Liver (tissue), 9 donors: ENCODE measurements around the gene DEFB124. TPM values are rescaled to one million over a fixed set of nuclear protein-coding genes. Genes with fewer than 3 reads are reported as not detected.
"Not testable (repeated sequence)": the region's sequence is repeated elsewhere in the genome, so short reads cannot be mapped to it uniquely, and the experiment has no call there.

Experiments used
- DNase-seq: peaks from one replicate; pipeline ENCODE4 v3.0.0-alpha.2; 2017; ENCODE audit warnings: low spot score
- H3K27ac ChIP-seq, 2 donors: one replicate each; pipeline ENCODE4 v1.7.0; 2013; ENCODE audit warnings: inconsistent platforms in 2 of 2, low read length in 2 of 2, control low read depth in 1 of 2, low read depth in 1 of 2, mild to moderate bottlenecking in 1 of 2
- H3K27me3 ChIP-seq, 4 donors: one replicate each; pipeline versions ENCODE4 v1.6.1 to v1.7.0; 2013; ENCODE audit warnings: low read length in 3 of 4, inconsistent platforms in 1 of 4, mild to moderate bottlenecking in 1 of 4, moderate library complexity in 1 of 4; ENCODE audit not compliant: control insufficient read depth in 4 of 4, insufficient read depth in 4 of 4
- H3K36me3 ChIP-seq, 4 donors: one replicate each; pipeline versions ENCODE4 v1.6.1 to v1.7.0; 2013; ENCODE audit warnings: low read length in 3 of 4, mild to moderate bottlenecking in 3 of 4, low read depth in 1 of 4, moderate library complexity in 1 of 4; ENCODE audit not compliant: control insufficient read depth in 4 of 4, insufficient read depth in 3 of 4
- H3K4me1 ChIP-seq, 4 donors: one replicate each; pipeline versions ENCODE4 v1.6.1 to v1.7.0; 2013; ENCODE audit warnings: low read length in 3 of 4, mild to moderate bottlenecking in 3 of 4, moderate library complexity in 1 of 4; ENCODE audit not compliant: control insufficient read depth in 4 of 4, insufficient read depth in 4 of 4
- H3K4me3 ChIP-seq, 3 donors: one replicate each; pipeline versions ENCODE4 v1.6.1 to v1.7.0; 2013; ENCODE audit warnings: low read length in 3 of 3, control low read depth in 1 of 3, low read depth in 1 of 3, mild to moderate bottlenecking in 1 of 3
- H3K9ac ChIP-seq, 2 donors: one replicate each; pipeline ENCODE4 v1.7.0; 2013; ENCODE audit warnings: low read length in 2 of 2, mild to moderate bottlenecking in 2 of 2, moderate library complexity in 2 of 2, control low read depth in 1 of 2, low read depth in 1 of 2
- H3K9me3 ChIP-seq, 4 donors: one replicate each; pipeline versions ENCODE4 v1.6.1 to v1.7.0; 2013; ENCODE audit warnings: low read length in 3 of 4; ENCODE audit not compliant: control insufficient read depth in 4 of 4
- ATF3 ChIP-seq: IDR thresholded peaks from 2 replicates; pipeline ENCODE4 v1.6.1; 2016; ENCODE audit warnings: antibody characterized with exemption
- CTCF ChIP-seq: fragments of 150-350 bp; IDR thresholded peaks from 2 replicates; pipeline ENCODE4 v1.5.1; 2017; ENCODE audit warnings: improper control_type of control experiment, low read depth, low read length; ENCODE audit not compliant: missing input control
- EGR1 ChIP-seq, 2 donors: IDR thresholded peaks; 2 replicates each; pipeline ENCODE4 v1.6.1; 2016 to 2018; ENCODE audit warnings: antibody characterized with exemption in 2 of 2, low read depth in 2 of 2
- FOXA1 ChIP-seq: IDR thresholded peaks from 2 replicates; pipeline ENCODE4 v1.6.1; 2016; ENCODE audit warnings: antibody characterized with exemption
- FOXA2 ChIP-seq: IDR thresholded peaks from 2 replicates; pipeline ENCODE4 v1.6.1; 2016; ENCODE audit warnings: antibody characterized with exemption
- GABPA ChIP-seq, 2 donors: IDR thresholded peaks in 1 of 2; conservative IDR thresholded peaks in 1 of 2; 2 replicates each; pipeline ENCODE4 v1.6.1; 2016; ENCODE audit warnings: antibody characterized with exemption in 2 of 2, mild to moderate bottlenecking in 1 of 2, moderate library complexity in 1 of 2
- HNF4A ChIP-seq, 2 donors: conservative IDR thresholded peaks; 2 replicates each; pipeline ENCODE4 v1.6.1; 2016; ENCODE audit warnings: antibody characterized with exemption in 2 of 2, mild to moderate bottlenecking in 2 of 2
- HNF4G ChIP-seq: IDR thresholded peaks from 2 replicates; pipeline ENCODE4 v1.6.1; 2016; ENCODE audit warnings: antibody characterized with exemption
- JUND ChIP-seq, 2 donors: IDR thresholded peaks; 2 replicates each; pipeline ENCODE4 v1.6.1; 2016; ENCODE audit warnings: antibody characterized with exemption in 2 of 2
- MAX ChIP-seq: IDR thresholded peaks from 2 replicates; pipeline ENCODE4 v1.6.1; 2016; ENCODE audit warnings: antibody characterized with exemption
- NR2F2 ChIP-seq: IDR thresholded peaks from 2 replicates; pipeline ENCODE4 v1.6.1; 2016; ENCODE audit warnings: antibody characterized with exemption
- RAD21 ChIP-seq, 2 donors: IDR thresholded peaks; 2 replicates each; pipeline ENCODE4 v1.6.1; 2016; ENCODE audit warnings: antibody characterized with exemption in 2 of 2, mild to moderate bottlenecking in 2 of 2
- RXRA ChIP-seq, 2 donors: IDR thresholded peaks; 2 replicates each; pipeline ENCODE4 v1.6.1; 2017 to 2018; ENCODE audit warnings: antibody characterized with exemption in 2 of 2, mild to moderate bottlenecking in 1 of 2
- SP1 ChIP-seq: IDR thresholded peaks from 2 replicates; pipeline ENCODE4 v1.6.1; 2018; ENCODE audit warnings: antibody characterized with exemption, mild to moderate bottlenecking
- TAF1 ChIP-seq: conservative IDR thresholded peaks from 2 replicates; pipeline ENCODE4 v1.6.1; 2016; ENCODE audit warnings: antibody characterized with exemption, mild to moderate bottlenecking
- YY1 ChIP-seq: IDR thresholded peaks from 2 replicates; pipeline ENCODE4 v1.6.1; 2016; ENCODE audit warnings: antibody characterized with exemption, mild to moderate bottlenecking
- WGBS: extraction: QIAGEN DNeasy Blood & Tissue Kit; methylation state at CpG from one replicate; pipeline ENCODE4 v1.1.7; 2013; 5-methylcytosine and 5-hydroxymethylcytosine counted together
- polyA plus RNA-seq, 2 donors: library from polyadenylated mRNA; stranded (reverse) in 1 of 2; unstranded in 1 of 2; fragments of 200-250 nt in 1 of 2; fragments of >200 nt in 1 of 2; fragmentation: Nextera tagmentation in 1 of 2; extraction: Ambion mirVana in 1 of 2; gene quantifications; one replicate each; pipeline versions ENCODE4 v1.2.1 to v1.2.3, GENCODE V29; 2013 to 2015
- total RNA-seq, 2 donors: library from RNA; depleted of rRNA; stranded (reverse); fragments of >200 nt; gene quantifications; one replicate each; pipeline ENCODE4 v1.2.3, GENCODE V29; 2014
- TF ChIP-seq, protein P1 (sequence below): IDR thresholded peaks from 2 replicates; pipeline ENCODE4 v1.6.1; 2016; ENCODE audit warnings: antibody characterized with exemption
- donor health status: healthy.
- donor health status: healthy.
- donor health status: healthy.
- donor health status: healthy.
- donor health status: healthy.

DEFB124 gene
- total and polyA plus RNA-seq, 4 donors = not detected

DNA sequence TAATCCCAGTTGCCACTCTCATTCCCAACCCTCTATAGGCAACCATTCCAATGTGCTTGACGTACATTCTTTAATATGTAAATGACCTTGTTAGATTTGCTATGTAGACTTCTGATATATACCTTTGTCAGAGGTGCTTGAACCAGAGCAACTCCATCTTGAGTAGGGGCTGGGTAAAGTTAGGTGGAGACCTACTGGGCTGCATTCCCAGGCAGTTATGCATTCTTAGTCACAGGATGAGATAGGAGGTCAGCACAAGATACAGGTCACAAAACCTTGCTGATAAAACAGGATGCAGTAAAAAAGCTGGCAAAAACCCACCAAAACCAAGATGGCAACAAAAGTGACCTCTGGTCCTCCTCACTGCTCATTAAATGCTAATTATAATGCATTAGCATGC lies 31.0 kb upstream of the DEFB124 start:
- peaks cover 0 to 2% (median 0%) of the 10 kb centered on the region in 4 donors for H3K27me3 ChIP-seq
- 91% methylated on average over 1 of the region's 1 CpG for WGBS
- H3K9me3 ChIP-seq = peaks cover 0 to 5% (median 2%) of the 10 kb centered on the region in 4 donors
- DNase-seq = no peak
- no peak overlapping the region for H3K4me3 ChIP-seq
- peaks cover 0 to 4% (median 0%) of the 10 kb centered on the region in 4 donors for H3K4me1 ChIP-seq
- no peaks in the 10 kb centered on the region for H3K36me3 ChIP-seq
- no peak overlapping the region for H3K9ac ChIP-seq
- TF ChIP-seq EGR1 (IDR thresholded peaks at IDR 0.05; ENCODE audit: low read depth in 2 of 2) (no peak), HNF4G (no peak), ATF3 (no peak), MAX (no peak), FOXA2 (no peak), CTCF (no peak)
- H3K27ac ChIP-seq = no peak overlapping the region

- not testable (repeated sequence) for H3K4me3 ChIP-seq, H3K9ac ChIP-seq, H3K9me3 ChIP-seq, H3K36me3 ChIP-seq, H3K4me1 ChIP-seq, H3K27ac ChIP-seq, H3K27me3 ChIP-seq
- peak; percentile 78 for DNase-seq
- WGBS = 36% methylated on average over 20 of the region's 20 CpGs
- TF ChIP-seq CTCF (peak; percentile 95), RAD21 (IDR thresholded peaks at IDR 0.05) (peak; percentile 84 to 90)
Measured at GRCh38 chr20:31502884-31503673, 28.2 kb upstream of the DEFB124 start.

GRCh38 chr20:31500527-31500926 lies 25.6 kb upstream of the DEFB124 start:
- no peaks in the 10 kb centered on the region for H3K36me3 ChIP-seq
- no peaks in the 10 kb centered on the region for H3K9me3 ChIP-seq
- DNase-seq = no peak
- peaks cover 0 to 4% (median 1%) of the 10 kb centered on the region in 4 donors for H3K27me3 ChIP-seq
- no peak overlapping the region for H3K9ac ChIP-seq
- peaks cover 0 to 4% (median 0%) of the 10 kb centered on the region in 4 donors for H3K4me1 ChIP-seq
- no peak overlapping the region for H3K27ac ChIP-seq
- 47% methylated on average over 1 of the region's 1 CpG for WGBS
- no peak overlapping the region for H3K4me3 ChIP-seq
- no peak for TF ChIP-seq NR2F2
- TF ChIP-seq EGR1 (IDR thresholded peaks at IDR 0.05; ENCODE audit: low read depth in 2 of 2) = no peak
- TF ChIP-seq RXRA (IDR thresholded peaks at IDR 0.05) = no peak
- TF ChIP-seq, protein P1, sequence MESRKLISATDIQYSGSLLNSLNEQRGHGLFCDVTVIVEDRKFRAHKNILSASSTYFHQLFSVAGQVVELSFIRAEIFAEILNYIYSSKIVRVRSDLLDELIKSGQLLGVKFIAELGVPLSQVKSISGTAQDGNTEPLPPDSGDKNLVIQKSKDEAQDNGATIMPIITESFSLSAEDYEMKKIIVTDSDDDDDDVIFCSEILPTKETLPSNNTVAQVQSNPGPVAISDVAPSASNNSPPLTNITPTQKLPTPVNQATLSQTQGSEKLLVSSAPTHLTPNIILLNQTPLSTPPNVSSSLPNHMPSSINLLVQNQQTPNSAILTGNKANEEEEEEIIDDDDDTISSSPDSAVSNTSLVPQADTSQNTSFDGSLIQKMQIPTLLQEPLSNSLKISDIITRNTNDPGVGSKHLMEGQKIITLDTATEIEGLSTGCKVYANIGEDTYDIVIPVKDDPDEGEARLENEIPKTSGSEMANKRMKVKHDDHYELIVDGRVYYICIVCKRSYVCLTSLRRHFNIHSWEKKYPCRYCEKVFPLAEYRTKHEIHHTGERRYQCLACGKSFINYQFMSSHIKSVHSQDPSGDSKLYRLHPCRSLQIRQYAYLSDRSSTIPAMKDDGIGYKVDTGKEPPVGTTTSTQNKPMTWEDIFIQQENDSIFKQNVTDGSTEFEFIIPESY = no peak
- TF ChIP-seq ATF3 = no peak
- no peak for TF ChIP-seq YY1
- no peak for TF ChIP-seq TAF1
- TF ChIP-seq CTCF = no peak
- TF ChIP-seq JUND (IDR thresholded peaks at IDR 0.05) = no peak
- TF ChIP-seq FOXA1 = no peak
- no peak for TF ChIP-seq MAX
- TF ChIP-seq FOXA2 = no peak
- no peak for TF ChIP-seq HNF4A (conservative IDR thresholded peaks at IDR 0.05)
- no peak for TF ChIP-seq SP1
- TF ChIP-seq GABPA (IDR thresholded peaks at IDR 0.05 in 1 of 2, conservative IDR thresholded peaks at IDR 0.05 in 1 of 2) = no peak
- TF ChIP-seq HNF4G = no peak
